Liver (tissue), 9 donors: ENCODE results near the gene ATG14. TPM values are rescaled to one million over a fixed set of nuclear protein-coding genes. Genes with fewer than 3 reads are reported as not detected.
A peak's percentile ranks its signal among the peaks of the same experiment; 100 is the strongest.

Source experiments
- DNase-seq: peaks from one replicate; pipeline ENCODE4 v3.0.0-alpha.2; 2017; ENCODE audit warnings: low spot score
- H3K27ac ChIP-seq, 2 donors: one replicate each; pipeline ENCODE4 v1.7.0; 2013; ENCODE audit warnings: inconsistent platforms in 2 of 2, low read length in 2 of 2, control low read depth in 1 of 2, low read depth in 1 of 2, mild to moderate bottlenecking in 1 of 2
- H3K27me3 ChIP-seq, 4 donors: one replicate each; pipeline versions ENCODE4 v1.6.1 to v1.7.0; 2013; ENCODE audit warnings: low read length in 3 of 4, inconsistent platforms in 1 of 4, mild to moderate bottlenecking in 1 of 4, moderate library complexity in 1 of 4; ENCODE audit not compliant: control insufficient read depth in 4 of 4, insufficient read depth in 4 of 4
- H3K36me3 ChIP-seq, 4 donors: one replicate each; pipeline versions ENCODE4 v1.6.1 to v1.7.0; 2013; ENCODE audit warnings: low read length in 3 of 4, mild to moderate bottlenecking in 3 of 4, low read depth in 1 of 4, moderate library complexity in 1 of 4; ENCODE audit not compliant: control insufficient read depth in 4 of 4, insufficient read depth in 3 of 4
- H3K4me1 ChIP-seq, 4 donors: one replicate each; pipeline versions ENCODE4 v1.6.1 to v1.7.0; 2013; ENCODE audit warnings: low read length in 3 of 4, mild to moderate bottlenecking in 3 of 4, moderate library complexity in 1 of 4; ENCODE audit not compliant: control insufficient read depth in 4 of 4, insufficient read depth in 4 of 4
- H3K4me3 ChIP-seq, 3 donors: one replicate each; pipeline versions ENCODE4 v1.6.1 to v1.7.0; 2013; ENCODE audit warnings: low read length in 3 of 3, control low read depth in 1 of 3, low read depth in 1 of 3, mild to moderate bottlenecking in 1 of 3
- H3K9ac ChIP-seq, 2 donors: one replicate each; pipeline ENCODE4 v1.7.0; 2013; ENCODE audit warnings: low read length in 2 of 2, mild to moderate bottlenecking in 2 of 2, moderate library complexity in 2 of 2, control low read depth in 1 of 2, low read depth in 1 of 2
- H3K9me3 ChIP-seq, 4 donors: one replicate each; pipeline versions ENCODE4 v1.6.1 to v1.7.0; 2013; ENCODE audit warnings: low read length in 3 of 4; ENCODE audit not compliant: control insufficient read depth in 4 of 4
- EGR1 ChIP-seq, 2 donors: IDR thresholded peaks; 2 replicates each; pipeline ENCODE4 v1.6.1; 2016 to 2018; ENCODE audit warnings: antibody characterized with exemption in 2 of 2, low read depth in 2 of 2
- FOXA1 ChIP-seq: IDR thresholded peaks from 2 replicates; pipeline ENCODE4 v1.6.1; 2016; ENCODE audit warnings: antibody characterized with exemption
- GABPA ChIP-seq, 2 donors: IDR thresholded peaks in 1 of 2; conservative IDR thresholded peaks in 1 of 2; 2 replicates each; pipeline ENCODE4 v1.6.1; 2016; ENCODE audit warnings: antibody characterized with exemption in 2 of 2, mild to moderate bottlenecking in 1 of 2, moderate library complexity in 1 of 2
- HNF4A ChIP-seq, 2 donors: conservative IDR thresholded peaks; 2 replicates each; pipeline ENCODE4 v1.6.1; 2016; ENCODE audit warnings: antibody characterized with exemption in 2 of 2, mild to moderate bottlenecking in 2 of 2
- NR2F2 ChIP-seq: IDR thresholded peaks from 2 replicates; pipeline ENCODE4 v1.6.1; 2016; ENCODE audit warnings: antibody characterized with exemption
- RAD21 ChIP-seq, 2 donors: IDR thresholded peaks; 2 replicates each; pipeline ENCODE4 v1.6.1; 2016; ENCODE audit warnings: antibody characterized with exemption in 2 of 2, mild to moderate bottlenecking in 2 of 2
- REST ChIP-seq: IDR thresholded peaks from 2 replicates; pipeline ENCODE4 v1.6.1; 2016; ENCODE audit warnings: antibody characterized with exemption, mild to moderate bottlenecking
- RXRA ChIP-seq, 2 donors: IDR thresholded peaks; 2 replicates each; pipeline ENCODE4 v1.6.1; 2017 to 2018; ENCODE audit warnings: antibody characterized with exemption in 2 of 2, mild to moderate bottlenecking in 1 of 2
- YY1 ChIP-seq: IDR thresholded peaks from 2 replicates; pipeline ENCODE4 v1.6.1; 2016; ENCODE audit warnings: antibody characterized with exemption, mild to moderate bottlenecking
- WGBS: extraction: QIAGEN DNeasy Blood & Tissue Kit; methylation state at CpG from one replicate; pipeline ENCODE4 v1.1.7; 2013; 5-methylcytosine and 5-hydroxymethylcytosine counted together
- polyA plus RNA-seq, 2 donors: library from polyadenylated mRNA; stranded (reverse) in 1 of 2; unstranded in 1 of 2; fragments of 200-250 nt in 1 of 2; fragments of >200 nt in 1 of 2; fragmentation: Nextera tagmentation in 1 of 2; extraction: Ambion mirVana in 1 of 2; gene quantifications; one replicate each; pipeline versions ENCODE4 v1.2.1 to v1.2.3, GENCODE V29; 2013 to 2015
- total RNA-seq, 2 donors: library from RNA; depleted of rRNA; stranded (reverse); fragments of >200 nt; gene quantifications; one replicate each; pipeline ENCODE4 v1.2.3, GENCODE V29; 2014
- TF ChIP-seq, protein P1 (sequence below): fragments of 150-350 bp; IDR thresholded peaks from 2 replicates; pipeline ENCODE4 v1.5.1; 2017; ENCODE audit warnings: improper control_type of control experiment, low read depth, low read length; ENCODE audit not compliant: missing input control
- donor health status: healthy.
- donor health status: healthy.
- donor health status: healthy.
- donor health status: healthy.
- donor health status: healthy.

Gene ATG14
- total and polyA plus RNA-seq, 4 donors: 1.9 to 16.0 (median 4.4) TPM

- TF ChIP-seq, protein P1, sequence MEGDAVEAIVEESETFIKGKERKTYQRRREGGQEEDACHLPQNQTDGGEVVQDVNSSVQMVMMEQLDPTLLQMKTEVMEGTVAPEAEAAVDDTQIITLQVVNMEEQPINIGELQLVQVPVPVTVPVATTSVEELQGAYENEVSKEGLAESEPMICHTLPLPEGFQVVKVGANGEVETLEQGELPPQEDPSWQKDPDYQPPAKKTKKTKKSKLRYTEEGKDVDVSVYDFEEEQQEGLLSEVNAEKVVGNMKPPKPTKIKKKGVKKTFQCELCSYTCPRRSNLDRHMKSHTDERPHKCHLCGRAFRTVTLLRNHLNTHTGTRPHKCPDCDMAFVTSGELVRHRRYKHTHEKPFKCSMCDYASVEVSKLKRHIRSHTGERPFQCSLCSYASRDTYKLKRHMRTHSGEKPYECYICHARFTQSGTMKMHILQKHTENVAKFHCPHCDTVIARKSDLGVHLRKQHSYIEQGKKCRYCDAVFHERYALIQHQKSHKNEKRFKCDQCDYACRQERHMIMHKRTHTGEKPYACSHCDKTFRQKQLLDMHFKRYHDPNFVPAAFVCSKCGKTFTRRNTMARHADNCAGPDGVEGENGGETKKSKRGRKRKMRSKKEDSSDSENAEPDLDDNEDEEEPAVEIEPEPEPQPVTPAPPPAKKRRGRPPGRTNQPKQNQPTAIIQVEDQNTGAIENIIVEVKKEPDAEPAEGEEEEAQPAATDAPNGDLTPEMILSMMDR: no peak
- TF ChIP-seq EGR1 (IDR thresholded peaks at IDR 0.05; ENCODE audit: low read depth in 2 of 2) (no peak), HNF4A (conservative IDR thresholded peaks at IDR 0.05) (no peak), GABPA (IDR thresholded peaks at IDR 0.05 in 1 of 2, conservative IDR thresholded peaks at IDR 0.05 in 1 of 2) (no peak)
Observed at GRCh38 chr14:55419663-55420062, 8.0 kb upstream of the ATG14 start (continued).

- 68% methylated on average over 6 of the region's 6 CpGs for WGBS
Observed at GRCh38 chr14:55418411-55418810, 6.8 kb upstream of the ATG14 start.

GRCh38 chr14:55417955-55418354, 6.3 kb upstream of the ATG14 start:
- TF ChIP-seq, protein P1: no peak
- TF ChIP-seq EGR1 (IDR thresholded peaks at IDR 0.05; ENCODE audit: low read depth in 2 of 2): no peak
- TF ChIP-seq GABPA (IDR thresholded peaks at IDR 0.05 in 1 of 2, conservative IDR thresholded peaks at IDR 0.05 in 1 of 2): no peak
- no peak for TF ChIP-seq NR2F2
- TF ChIP-seq FOXA1: no peak
- TF ChIP-seq REST: no peak
- TF ChIP-seq RAD21 (IDR thresholded peaks at IDR 0.05): no peak
- no peak for TF ChIP-seq HNF4A (conservative IDR thresholded peaks at IDR 0.05)
- TF ChIP-seq RXRA (IDR thresholded peaks at IDR 0.05): no peak
- no peak overlapping the region for H3K9ac ChIP-seq
- DNase-seq: no peak

More at GRCh38 chr14:55418411-55418810, 6.8 kb upstream of the ATG14 start:
- H3K4me3 ChIP-seq: no peak overlapping the region
- H3K27me3 ChIP-seq: no peaks in the 10 kb centered on the region
- H3K27ac ChIP-seq: no peak overlapping the region
- no peaks in the 10 kb centered on the region for H3K36me3 ChIP-seq
- no peak for DNase-seq
- H3K9ac ChIP-seq: no peak overlapping the region
- no peaks in the 10 kb centered on the region for H3K9me3 ChIP-seq
- no peaks in the 10 kb centered on the region for H3K4me1 ChIP-seq
- TF ChIP-seq YY1 (no peak), NR2F2 (peak; percentile 17)

More at GRCh38 chr14:55417955-55418354, 6.3 kb upstream of the ATG14 start:
- H3K4me3 ChIP-seq: no peak overlapping the region
- H3K27ac ChIP-seq: no peak overlapping the region
- H3K4me1 ChIP-seq: no peaks in the 10 kb centered on the region
- no peaks in the 10 kb centered on the region for H3K36me3 ChIP-seq
- H3K27me3 ChIP-seq: no peaks in the 10 kb centered on the region
- H3K9me3 ChIP-seq: no peaks in the 10 kb centered on the region
